GM18498 (cell line): Measurements from ENCODE around the gene PIK3R3.
"Not testable (repeated sequence)": the region's sequence is repeated elsewhere in the genome, so short reads cannot be mapped to it uniquely, and the experiment has no call there.

Experiments used
- ATAC-seq: cut with Tn5 transposase; IDR thresholded peaks from one replicate; pipeline ENCODE4 v1.9.1; 2021; ENCODE audit warnings: mild to moderate bottlenecking, moderate library complexity; ENCODE audit not compliant: unreplicated experiment

PIK3R3 gene

DNA sequence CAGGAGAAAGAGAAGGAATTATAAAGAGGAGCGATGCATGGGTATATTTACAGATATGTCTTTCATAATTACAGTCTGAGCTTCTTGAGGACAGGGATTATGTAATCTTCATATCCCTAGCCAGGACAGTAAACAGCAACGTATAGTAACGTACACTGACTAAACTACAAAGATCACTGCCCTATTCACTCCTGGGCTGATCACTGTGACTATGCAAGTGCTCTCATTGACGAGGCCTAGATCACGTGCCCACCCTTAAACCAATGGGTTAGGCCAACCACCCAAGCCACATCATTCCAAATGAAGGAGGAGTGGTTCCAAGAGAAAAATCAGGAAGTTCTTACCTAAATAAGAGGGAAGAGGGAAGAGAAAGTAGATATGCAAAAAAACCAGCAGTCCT, 18.5 kb downstream of the PIK3R3 start:
- no peak for ATAC-seq

DNA sequence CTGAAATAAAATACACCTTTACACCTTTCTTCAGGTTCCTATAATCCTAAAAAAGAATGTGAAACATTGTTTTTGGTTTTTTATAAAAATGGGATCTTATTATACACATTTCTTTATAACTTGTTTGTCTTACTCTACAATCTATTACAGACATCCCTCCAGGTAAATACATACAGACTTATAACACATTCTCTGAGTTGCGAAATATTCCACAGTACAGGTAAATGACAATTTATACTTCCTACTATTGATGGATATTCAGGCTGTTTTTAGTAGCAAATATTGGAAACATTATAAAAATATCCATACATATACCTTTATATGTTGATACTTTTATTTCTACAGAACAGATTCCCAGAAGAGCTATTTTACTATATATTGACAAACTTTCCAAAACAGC, 20.3 kb downstream of the PIK3R3 start:
- no peak for ATAC-seq

DNA sequence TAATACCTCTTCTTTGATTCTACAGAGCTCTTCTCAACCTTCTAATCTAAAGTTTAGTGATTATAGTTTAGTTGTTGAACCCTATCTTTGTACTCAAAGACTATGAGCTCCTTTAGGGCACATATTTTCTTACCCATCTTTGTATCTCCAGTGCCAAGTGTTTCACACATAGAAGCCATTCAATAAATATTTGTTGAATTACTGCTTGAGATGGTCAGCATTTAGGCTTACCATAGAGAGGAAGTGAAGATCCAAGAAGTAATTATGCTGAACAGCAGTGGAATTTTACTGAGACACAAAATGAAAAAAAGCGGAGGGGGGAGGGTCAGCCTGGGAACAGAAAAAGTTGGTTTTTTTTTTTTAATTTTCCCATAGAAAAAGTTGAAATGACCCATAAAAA, 21.9 kb downstream of the PIK3R3 start:
- ATAC-seq = no peak

DNA sequence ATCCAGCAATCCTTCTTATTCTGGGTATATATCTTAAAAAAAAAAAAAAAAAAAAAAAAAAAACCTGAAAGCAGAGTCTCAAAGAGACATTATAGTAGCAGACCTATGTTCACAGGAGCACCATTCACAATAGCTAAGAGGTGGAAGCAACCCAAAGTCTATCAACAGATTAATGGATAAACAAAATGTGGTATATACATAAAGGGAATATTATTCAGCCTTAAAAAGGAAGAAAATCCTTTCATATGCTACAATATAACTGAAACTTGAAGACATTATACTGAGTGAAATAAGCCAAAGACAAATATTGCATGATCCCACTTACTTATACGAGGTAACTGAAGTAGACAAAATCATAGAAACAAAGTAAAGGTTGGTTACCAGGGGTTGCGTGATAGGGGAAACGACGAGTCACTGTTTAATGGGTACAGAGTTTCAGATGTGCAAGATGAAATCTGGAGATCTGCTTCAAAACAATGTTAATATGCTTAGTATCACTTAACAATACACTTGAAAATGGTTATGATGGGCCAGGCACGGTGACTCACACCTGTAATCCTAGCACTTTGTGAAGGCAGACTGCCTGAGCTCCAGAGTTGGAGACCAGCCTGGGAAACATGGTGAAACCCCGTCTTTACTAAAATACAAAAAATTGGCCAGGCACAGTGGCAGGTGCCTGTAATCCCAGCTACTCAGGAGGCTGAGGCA, 29.5 kb downstream of the PIK3R3 start:
- no peak for ATAC-seq

DNA sequence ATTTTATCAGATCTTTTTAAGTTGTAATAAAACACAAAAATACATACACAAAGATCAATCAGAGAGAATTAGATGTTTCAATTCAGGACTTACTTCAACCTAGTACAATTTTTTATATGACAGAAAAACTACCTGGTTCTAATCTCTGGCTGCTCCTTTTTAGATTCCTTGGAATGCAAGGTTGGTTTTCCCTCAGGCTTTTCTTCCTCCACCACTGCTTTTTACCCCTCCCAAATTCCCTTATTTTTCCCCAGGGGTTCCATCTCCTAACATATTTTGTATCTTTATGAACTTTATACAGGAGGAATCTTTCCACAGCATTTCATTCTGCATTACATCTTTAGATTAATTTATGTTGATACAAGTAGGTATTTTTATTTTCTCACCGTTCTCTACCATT, 33.2 kb downstream of the PIK3R3 start:
- no peak for ATAC-seq

DNA sequence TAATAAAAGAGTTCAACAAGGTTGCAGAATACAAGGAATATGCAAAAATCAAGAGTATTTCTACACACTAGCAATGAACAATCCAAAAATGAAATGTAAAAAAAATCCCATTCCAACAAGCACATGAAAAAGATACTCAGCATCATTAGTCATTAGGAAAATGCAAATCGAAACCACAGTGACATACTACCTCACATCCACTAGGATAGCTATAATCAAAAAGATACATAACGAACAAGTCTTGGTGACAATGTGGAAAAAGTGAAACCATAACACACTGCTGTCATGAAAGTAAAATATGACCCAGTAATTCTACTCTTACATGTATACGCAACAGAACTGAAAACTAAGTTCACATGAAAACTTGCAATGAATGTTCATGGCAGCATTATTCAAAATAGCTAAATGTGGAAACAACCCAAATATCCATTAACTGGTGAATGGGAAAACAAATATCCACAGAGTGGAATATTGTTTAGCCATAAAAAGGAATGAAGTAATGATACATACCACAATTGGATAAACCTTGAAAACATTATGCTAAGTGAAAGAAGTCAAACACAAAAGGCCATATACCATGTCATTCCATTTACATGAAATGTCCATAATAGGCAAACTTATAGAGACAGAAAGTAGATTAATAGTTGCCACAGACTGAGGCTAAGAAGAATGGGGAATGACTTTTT, 34.3 kb downstream of the PIK3R3 start:
- no peak for ATAC-seq

DNA sequence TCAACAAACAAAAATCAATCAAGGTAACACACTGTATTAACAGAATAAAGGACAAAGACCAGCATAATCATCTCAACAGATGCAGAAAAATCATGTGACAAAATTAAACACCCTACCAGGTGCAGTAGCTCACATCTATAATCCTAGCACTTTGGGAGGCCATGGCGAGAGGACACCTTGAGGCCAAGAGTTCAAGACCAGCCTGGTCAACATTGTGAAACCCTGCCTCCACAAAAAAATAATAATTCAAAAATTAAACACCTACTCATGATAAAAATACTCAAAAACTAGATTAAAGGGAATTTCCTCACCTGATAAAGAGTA, 35.3 kb downstream of the PIK3R3 start:
- ATAC-seq = no peak

DNA sequence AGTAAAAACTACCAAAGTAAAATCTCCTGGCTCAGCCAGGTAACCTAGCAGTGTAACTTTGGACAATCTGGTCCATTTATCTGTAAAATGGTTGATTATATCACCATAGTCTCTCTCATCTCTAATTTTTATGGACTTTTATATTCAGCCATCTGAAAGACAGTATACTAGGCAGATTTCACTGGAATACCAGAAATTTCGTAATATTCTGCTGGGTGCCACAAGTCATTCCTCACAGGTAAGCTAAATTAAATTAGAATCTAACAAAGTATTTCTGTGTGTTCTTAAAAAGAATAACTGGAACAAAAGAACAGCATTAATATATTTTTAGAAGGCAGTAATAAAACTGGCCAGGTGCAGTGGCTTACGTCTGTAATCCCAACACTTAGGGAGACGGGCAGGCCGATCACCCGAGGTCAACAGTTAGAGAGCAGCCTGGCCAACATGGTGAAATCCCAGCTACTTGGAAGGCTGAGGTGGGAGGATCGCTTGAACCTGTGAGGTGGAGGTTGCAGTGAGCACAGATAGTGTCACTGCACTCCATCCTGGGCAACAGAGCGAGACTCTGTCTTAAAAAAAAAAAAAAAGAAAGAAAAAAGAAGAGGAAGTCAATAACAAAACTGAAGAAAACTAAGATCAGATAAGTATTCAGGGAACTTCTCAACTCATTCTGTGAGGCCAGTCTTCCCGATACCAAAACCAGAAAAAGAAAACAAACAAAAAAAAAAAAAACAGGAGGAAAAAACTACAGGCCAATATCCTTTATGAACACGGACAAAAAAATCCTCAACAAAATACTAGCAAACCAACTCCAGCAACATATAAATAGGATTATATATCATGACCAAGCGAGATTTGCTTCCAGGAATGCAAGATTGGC, 35.9 kb downstream of the PIK3R3 start:
- ATAC-seq = no peak

DNA sequence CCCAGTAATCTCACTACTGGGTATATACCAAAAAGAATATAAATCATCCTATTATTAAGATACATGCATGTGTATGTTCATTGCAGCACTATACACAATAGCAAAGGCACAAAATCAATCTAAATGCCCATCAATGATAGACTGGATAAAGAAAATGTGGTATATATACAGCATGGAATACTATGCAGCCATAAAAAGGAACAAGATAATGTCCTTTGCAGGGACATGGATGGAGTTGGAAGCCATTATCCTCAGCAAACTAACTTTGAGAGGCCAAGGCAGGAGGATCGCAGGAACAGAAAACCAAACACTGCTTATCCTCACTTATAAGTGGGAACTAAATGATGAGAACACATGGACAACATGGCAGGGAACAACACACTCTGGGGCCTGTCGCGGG, 37.3 kb downstream of the PIK3R3 start:
- ATAC-seq = not testable (repeated sequence)

DNA sequence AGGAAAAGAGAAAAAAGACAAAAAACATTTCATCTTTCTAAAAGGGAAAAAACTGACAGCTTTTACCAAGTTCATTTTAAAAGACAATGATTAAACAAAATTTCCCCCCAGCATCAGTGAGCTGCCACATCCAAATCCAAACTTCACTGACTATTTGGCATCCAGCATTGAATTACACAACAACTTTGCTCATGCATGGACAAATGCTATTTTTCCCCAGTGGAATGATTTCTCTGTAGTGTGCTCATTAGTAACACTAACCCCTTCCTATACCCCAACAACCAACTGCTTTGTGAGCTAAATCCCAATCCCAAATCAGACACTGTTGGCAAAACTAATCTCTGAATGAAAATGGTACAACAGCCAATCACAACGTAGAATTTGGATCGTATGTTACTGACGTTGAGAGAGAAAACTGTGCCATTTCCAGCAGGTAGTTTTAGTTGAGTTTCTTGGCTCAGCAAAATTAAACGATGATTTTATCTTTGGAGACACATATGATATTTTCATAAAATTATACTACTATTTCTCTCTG, 37.9 kb downstream of the PIK3R3 start:
- ATAC-seq = no peak

DNA sequence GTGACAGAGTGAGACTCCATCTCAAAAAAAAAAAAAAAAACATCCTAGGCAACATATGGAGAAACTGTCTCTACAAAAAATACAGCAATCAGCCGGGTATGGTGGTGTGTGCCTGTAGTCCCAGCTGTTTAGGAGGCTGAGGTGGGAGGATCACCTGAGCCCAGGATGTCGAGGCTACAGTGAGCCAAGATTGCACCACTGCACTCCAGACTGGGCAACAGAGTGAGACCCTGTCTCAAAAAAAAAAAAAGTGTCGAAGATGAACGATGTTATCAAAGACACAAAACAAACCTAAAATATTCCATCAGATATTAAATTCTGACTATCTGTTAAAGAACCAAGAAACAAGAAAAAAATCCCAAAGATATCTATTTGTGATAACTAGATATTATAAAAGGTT, 38.6 kb downstream of the PIK3R3 start:
- not testable (repeated sequence) for ATAC-seq

DNA sequence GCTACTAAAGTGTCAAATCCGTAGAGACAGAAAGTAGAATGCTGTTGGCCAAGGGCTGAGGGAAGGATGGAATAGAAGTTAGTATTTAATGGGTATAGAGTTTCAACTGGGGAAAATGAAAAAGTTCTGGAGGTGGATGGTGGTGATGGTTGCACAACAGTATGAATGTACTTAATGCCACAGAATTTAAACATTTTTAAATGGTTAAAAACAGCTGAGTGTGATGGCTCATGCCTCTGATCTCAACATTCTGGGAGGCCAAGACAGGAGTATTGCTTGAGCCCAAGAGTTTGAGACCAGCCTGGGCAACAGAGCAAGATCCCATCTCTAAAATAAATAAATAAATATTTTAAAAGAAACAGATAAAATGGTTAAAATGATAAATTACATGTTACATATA, 44.5 kb downstream of the PIK3R3 start:
- ATAC-seq = no peak

DNA sequence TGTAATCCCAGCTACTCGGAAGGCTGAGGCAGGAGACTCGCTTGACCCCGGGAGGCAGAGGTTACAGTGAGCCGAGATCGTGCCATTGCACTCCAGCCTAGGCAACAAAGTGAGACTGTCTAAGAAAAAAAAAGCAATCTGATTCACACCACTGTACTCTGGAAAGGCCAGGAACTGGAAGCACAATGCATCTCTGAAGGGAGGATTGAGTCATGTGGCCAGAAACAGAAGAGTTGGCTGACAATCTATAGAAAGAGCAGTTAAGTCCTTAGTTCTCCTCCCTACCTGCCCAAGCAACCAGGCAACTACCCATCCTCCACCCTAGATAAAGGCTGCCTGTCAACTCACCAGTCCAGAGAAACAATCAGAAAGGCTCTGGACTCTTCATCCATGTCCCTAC, 45.9 kb downstream of the PIK3R3 start:
- ATAC-seq = no peak

DNA sequence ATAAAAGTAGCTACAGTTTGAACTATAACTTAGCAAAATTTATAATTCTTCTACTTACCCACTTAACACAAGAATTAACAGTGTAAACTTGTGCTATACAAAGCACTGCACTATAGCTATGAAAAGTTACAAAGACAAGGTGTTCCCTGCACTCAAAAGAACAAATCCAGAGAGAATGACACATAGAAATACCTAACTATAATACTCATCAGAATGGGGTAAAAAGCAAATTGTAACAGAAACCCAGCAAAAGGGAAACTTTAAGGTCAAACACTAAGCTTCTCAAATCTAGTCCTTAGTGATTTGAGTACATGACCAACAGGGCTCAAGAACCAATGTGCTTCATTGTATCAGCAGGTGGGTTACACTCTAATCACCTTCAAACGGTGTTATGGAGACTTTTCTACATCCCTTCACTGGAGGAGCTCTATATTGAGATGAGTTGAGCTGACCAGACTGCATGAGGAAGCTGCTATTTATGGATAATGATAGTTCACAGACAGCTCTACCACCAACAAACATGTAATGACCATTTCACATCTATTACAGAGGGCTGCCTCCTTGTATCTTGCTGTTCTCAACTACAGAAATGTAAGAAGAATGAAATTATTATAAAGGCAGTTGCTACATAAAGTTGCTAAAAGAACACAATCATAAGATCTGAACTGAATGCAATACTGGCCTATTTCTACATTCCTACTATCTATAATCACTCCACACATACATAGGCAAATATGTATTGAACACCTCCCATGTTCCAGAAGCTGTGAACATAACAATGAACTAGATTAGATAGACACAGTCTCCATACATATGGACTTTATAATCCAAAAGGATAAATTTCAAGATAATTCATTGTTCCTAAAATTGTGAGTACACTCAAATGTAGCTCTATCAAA, 47.6 kb downstream of the PIK3R3 start:
- ATAC-seq = no peak

DNA sequence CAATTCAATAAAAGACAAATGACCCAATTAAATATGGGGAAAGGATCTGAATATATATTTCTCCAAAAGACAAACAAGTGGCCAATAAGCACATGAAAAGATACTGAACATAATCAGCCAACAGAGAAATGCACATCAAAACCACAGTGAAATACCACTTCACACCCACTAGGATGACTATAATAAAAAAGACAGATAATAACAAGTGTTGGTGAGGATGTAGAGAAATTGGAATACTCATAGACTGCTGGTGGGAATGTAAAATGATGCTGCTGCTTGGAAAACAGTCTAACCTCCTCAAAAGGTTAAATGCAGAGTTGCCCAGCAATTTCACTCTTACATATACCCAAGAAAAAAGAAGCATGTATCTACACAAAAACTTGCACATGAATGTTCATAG, 48.9 kb downstream of the PIK3R3 start:
- ATAC-seq = no peak

DNA sequence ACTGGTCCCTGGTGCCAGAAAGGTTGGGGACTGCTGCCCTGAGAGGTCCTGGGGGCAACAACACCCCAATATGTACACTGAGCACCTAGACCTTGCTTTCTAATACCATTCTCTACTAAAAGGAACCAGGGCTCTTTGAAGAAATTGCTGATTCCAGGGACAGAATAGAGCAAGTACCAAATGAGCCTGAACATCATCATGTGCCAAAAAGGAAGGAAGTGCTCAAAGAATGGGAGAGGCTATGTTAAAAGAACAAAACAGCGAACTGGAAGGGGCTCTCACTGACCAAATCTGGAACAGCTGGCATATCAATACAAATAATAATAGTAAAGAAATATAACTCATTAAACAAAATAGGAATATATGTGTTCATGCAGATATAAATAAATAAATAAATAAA, 50.8 kb downstream of the PIK3R3 start:
- no peak for ATAC-seq

DNA sequence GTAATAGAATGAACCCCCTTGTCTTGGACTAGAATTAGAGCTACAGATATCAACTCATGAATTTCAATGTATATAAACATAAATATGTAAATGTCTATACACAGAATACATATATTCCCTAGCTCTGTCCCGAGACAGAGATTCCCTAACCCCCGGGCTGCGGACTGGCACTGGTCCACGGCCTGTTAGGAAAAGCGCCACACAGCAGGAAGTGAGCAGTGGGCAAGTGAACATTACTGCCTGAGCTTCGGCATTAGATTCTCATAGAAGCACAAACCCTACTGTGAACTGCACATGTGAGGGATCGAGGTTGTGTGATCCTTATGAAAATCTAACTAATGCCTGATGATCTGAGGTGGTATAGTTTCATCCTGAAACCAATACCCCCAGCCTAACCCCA, 51.2 kb downstream of the PIK3R3 start:
- ATAC-seq = no peak

DNA sequence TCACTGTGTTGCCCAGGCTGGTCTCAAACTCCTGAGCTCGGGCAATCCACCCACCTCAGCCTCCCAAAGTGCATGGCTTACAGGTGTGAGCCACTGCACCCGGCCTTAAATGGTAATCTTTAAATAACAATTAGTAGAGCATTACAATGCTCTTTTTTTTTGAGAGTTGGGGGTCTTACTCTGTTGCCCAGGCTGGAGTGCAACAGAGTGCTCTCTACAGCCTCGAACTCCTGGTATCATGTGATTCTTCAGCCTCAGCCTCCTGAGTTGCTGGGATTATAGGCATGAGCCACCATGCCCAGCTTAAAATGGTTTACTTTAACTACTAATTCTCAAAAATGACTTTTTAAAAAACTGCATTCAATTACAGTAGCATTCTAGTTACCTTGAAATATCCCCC, 52.2 kb downstream of the PIK3R3 start:
- no peak for ATAC-seq

DNA sequence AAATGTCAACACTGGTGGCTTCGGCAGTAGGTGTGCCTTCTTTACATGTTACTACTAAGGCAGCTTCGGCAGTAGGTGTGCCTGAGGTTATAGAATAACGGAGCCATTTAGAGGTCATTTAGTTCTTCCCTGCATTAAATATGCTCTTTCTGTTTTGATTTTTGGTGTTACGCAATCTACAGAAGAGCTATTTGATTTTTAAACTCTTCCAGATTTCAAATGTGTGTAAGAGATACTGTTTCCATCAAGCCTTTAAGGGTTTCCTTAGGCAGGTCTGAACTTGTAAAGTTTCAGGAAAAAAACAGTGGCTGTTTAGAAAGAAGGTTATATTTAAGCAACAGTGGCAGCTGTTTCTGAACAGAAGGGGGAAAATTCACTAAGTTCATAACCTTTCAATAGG, 54.8 kb downstream of the PIK3R3 start:
- no peak for ATAC-seq

DNA sequence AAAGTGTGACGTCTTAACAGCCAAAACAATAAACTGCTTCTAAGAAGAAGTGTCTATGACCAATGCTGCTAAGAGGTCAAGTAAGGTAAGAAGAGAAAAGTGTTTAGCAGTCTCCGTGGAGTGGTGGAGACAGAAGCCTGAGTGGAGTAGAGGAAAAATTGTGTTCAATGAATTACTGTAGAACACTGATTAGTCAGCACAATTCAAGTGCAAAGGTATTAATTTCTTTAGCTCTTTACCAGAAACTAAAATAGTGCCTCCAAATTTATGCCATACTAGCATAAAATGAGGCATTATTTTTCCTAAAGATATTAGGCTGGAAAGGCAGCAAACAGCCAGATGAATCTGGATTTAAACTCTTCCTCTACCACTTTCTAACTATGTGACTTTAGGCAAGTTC, 56.1 kb downstream of the PIK3R3 start:
- no peak for ATAC-seq

DNA sequence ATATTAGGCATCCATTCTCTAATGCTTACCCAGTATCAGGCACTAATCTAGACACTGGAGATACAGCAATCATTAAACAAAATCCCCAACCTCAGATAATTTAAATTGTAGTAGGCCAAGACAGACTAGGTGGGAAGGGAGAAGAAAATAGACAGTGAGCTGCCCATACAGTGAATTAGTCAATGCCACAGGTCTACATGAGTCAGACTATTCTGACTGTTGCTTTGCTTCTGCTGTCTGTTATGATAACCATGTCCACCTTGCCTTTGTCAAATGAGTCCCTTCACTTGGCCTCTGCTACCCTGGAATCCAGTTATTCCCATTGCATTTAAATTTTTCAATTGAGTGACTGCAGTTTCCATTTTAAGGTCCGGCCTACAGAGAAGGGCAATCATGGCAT, 59.5 kb downstream of the PIK3R3 start:
- no peak for ATAC-seq
